ENCODE results near the gene PHF21B. TPM values are rescaled to one million over a fixed set of nuclear protein-coding genes. Genes with fewer than 3 reads are reported as not detected.

The PHF21B gene
- total RNA-seq, 3 donors from 2014 or later (not counting 1 experiment from before 2014, with no cell fraction given), result not detected

DNA sequence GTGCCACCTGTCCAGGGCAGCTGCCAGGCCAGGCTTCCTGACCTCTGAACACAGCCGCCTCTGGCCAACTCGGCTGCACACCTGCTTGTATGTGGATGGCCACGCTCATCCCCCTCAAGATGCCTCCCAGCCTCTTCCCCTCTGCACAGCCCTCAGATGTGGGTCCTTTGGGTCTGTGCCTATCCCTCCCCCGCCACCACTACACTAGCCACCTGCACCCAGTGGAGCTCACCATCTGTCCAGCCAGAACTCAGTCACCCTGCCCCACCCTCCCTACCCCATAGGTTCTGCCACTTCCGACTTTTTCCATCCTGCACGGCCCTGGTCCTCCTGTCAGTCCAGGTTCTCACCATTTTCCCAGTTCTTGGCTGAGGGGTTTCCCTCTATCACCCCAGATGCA lies 44.6 kb downstream of the PHF21B start:
- Histone ChIP-seq H3K36me3 (ENCODE audit: control insufficient read depth, insufficient read depth, low read length) (no peaks in the 10 kb centered on the region), H3K27me3 (ENCODE audit: control insufficient read depth, insufficient read depth, low read length) (no peaks in the 10 kb centered on the region), H3K4me1 (ENCODE audit: control insufficient read depth, insufficient read depth, low read length) (no peaks in the 10 kb centered on the region), H3K9me3 (ENCODE audit: control insufficient read depth, insufficient read depth, low read length) (no peaks in the 10 kb centered on the region), H3K4me3 (ENCODE audit: low read length) (no peak overlapping the region), H3K27ac (ENCODE audit: low read length) (no peak overlapping the region)
- no peak overlapping the region for H3K27ac Mint-ChIP-seq
- WGBS (ENCODE audit: insufficient coverage), result 76% methylated on average over 6 of the region's 6 CpGs
- TF ChIP-seq, protein P1, sequence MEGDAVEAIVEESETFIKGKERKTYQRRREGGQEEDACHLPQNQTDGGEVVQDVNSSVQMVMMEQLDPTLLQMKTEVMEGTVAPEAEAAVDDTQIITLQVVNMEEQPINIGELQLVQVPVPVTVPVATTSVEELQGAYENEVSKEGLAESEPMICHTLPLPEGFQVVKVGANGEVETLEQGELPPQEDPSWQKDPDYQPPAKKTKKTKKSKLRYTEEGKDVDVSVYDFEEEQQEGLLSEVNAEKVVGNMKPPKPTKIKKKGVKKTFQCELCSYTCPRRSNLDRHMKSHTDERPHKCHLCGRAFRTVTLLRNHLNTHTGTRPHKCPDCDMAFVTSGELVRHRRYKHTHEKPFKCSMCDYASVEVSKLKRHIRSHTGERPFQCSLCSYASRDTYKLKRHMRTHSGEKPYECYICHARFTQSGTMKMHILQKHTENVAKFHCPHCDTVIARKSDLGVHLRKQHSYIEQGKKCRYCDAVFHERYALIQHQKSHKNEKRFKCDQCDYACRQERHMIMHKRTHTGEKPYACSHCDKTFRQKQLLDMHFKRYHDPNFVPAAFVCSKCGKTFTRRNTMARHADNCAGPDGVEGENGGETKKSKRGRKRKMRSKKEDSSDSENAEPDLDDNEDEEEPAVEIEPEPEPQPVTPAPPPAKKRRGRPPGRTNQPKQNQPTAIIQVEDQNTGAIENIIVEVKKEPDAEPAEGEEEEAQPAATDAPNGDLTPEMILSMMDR (IDR thresholded peaks at IDR 0.05), result no peak
- DNase-seq (no peak), ATAC-seq (no peak)
- intact Hi-C loops (cut with micrococcal nuclease), result no loop called here
- H3K36me3 Mint-ChIP-seq, result no peaks in the 10 kb centered on the region
- peaks cover 0 to 3% of the 10 kb centered on the region in 2 donors for H3K27me3 Mint-ChIP-seq (ENCODE audit: low read depth in 2 of 2)
- no peaks in the 10 kb centered on the region for H3K9me3 Mint-ChIP-seq
- H3K4me3 Mint-ChIP-seq, result no peak overlapping the region
- H3K4me1 Mint-ChIP-seq, result no peaks in the 10 kb centered on the region

GRCh38 chr22:44964722-44965078 lies 45.1 kb downstream of the PHF21B start:
- Histone ChIP-seq H3K9me3 (ENCODE audit: control insufficient read depth, insufficient read depth, low read length) (no peaks in the 10 kb centered on the region), H3K36me3 (ENCODE audit: control insufficient read depth, insufficient read depth, low read length) (no peaks in the 10 kb centered on the region), H3K27me3 (ENCODE audit: control insufficient read depth, insufficient read depth, low read length) (no peaks in the 10 kb centered on the region), H3K4me3 (ENCODE audit: low read length) (no peak overlapping the region), H3K4me1 (ENCODE audit: control insufficient read depth, insufficient read depth, low read length) (no peaks in the 10 kb centered on the region), H3K27ac (ENCODE audit: low read length) (no peak overlapping the region)
- Mint-ChIP-seq H3K9me3 (no peaks in the 10 kb centered on the region), H3K27ac (no peak overlapping the region), H3K36me3 (no peaks in the 10 kb centered on the region), H3K4me1 (no peaks in the 10 kb centered on the region), H3K27me3 (ENCODE audit: low read depth in 2 of 2) (peaks cover 0 to 3% of the 10 kb centered on the region in 2 donors), H3K4me3 (no peak overlapping the region)
- DNase-seq, result no peak
- 76% methylated on average over 6 of the region's 6 CpGs for WGBS (ENCODE audit: insufficient coverage)
- ATAC-seq, result no peak
- intact Hi-C loops (cut with micrococcal nuclease), result no loop called here
- TF ChIP-seq, protein P1 (IDR thresholded peaks at IDR 0.05), result no peak

DNA sequence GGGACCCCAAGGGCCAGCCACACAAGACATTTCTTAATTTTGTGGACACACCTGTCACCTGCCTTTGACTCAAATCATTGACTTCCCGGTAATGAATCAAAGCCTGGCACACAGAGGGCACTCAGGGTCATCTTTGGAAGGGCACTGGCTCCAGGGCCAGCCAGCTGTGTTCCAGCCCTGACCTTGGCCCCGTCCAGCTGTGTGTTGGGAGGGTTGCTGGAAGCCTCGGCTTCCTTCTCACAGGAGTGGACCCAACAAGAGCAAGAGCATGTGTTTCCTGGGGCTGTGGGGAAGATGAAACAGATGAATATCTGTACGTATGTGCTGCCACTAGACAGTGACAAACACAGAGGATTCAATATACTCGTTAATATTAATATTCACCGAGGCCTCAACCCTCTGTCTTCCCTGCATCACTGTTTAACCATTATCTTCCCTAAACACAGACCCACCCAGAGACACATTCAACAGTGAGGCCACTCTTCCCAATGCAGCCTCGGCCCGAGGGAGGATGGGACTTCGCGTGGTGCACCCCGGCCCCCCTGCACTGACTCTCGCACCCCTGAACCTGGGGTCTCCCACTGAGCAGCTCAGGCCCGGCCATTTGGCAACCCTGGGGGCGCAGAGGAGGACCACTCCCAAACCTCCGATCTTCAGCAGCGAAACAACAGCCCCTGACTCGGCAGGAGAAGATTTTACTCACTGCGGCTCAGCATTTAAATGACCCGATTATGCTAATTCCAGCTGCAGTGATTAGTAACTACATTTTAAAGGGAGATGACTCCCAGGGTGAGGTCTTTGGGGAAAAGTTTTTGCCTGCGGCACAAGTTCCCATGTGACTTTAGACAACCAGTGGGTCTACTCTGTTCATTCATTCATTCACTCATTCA lies 45.7 kb downstream of the PHF21B start:
- Histone ChIP-seq H3K36me3 (ENCODE audit: control insufficient read depth, insufficient read depth, low read length) (no peaks in the 10 kb centered on the region), H3K9me3 (ENCODE audit: control insufficient read depth, insufficient read depth, low read length) (no peaks in the 10 kb centered on the region), H3K27ac (ENCODE audit: low read length) (no peak overlapping the region), H3K27me3 (ENCODE audit: control insufficient read depth, insufficient read depth, low read length) (no peaks in the 10 kb centered on the region), H3K4me1 (ENCODE audit: control insufficient read depth, insufficient read depth, low read length) (no peaks in the 10 kb centered on the region), H3K4me3 (ENCODE audit: low read length) (no peak overlapping the region)
- ATAC-seq, result no peak
- Mint-ChIP-seq H3K27me3 (ENCODE audit: low read depth in 2 of 2) (peaks cover 0 to 10% of the 10 kb centered on the region in 2 donors), H3K9me3 (no peaks in the 10 kb centered on the region), H3K4me1 (no peaks in the 10 kb centered on the region), H3K4me3 (no peak overlapping the region), H3K27ac (no peak overlapping the region), H3K36me3 (no peaks in the 10 kb centered on the region)
- TF ChIP-seq, protein P1 (IDR thresholded peaks at IDR 0.05), result no peak
- WGBS (ENCODE audit: insufficient coverage), result 78% methylated on average over 19 of the region's 20 CpGs
- DNase-seq, result no peak
- intact Hi-C loops (cut with micrococcal nuclease), result no loop called here

All from natural killer cell (primary cell).